GM13976 (cell line): Measurements from ENCODE around the gene RASGRF1.

Experiments
- DNase-seq: peaks from one replicate; pipeline ENCODE4 v3.0.0; 2012; ENCODE audit warnings: low spot score
- CTCF ChIP-seq: IDR thresholded peaks from 2 replicates; pipeline ENCODE4 v1.5.1; 2012; ENCODE audit warnings: borderline replicate concordance, mild to moderate bottlenecking; ENCODE audit not compliant: insufficient read depth; ENCODE audit errors: extremely low read depth, missing control alignments, control extremely low read depth
- in situ Hi-C: fragments of 300-500 bp; cut with MboI; formaldehyde crosslinking; loops from one replicate; pipeline ENCODE4 v1.12.0; 2022; ENCODE audit warnings: low sequenced_read_pairs, mixed read lengths, inconsistent platforms; ENCODE audit not compliant: unreplicated experiment

Gene RASGRF1

GRCh38 chr15:79090487-79091203, at the start of gene RASGRF1:
Gene RASGRF1 (minus strand): TSS chr15:79090780. CDS start chr15:79090498, 282 bp downstream.
- TF ChIP-seq CTCF = no peak
- in situ Hi-C loops = no loop called here
- DNase-seq = no peak

- DNase-seq = no peak
These were observed 46.0 kb upstream of the RASGRF1 start for GRCh38 chr15:79136434-79137046.

GRCh38 chr15:79133309-79133708, 42.7 kb upstream of the RASGRF1 start:
- in situ Hi-C loops = no loop called here

More at GRCh38 chr15:79136434-79137046, 46.0 kb upstream of the RASGRF1 start:
- in situ Hi-C loops = no loop called here
- TF ChIP-seq CTCF = no peak

GRCh38 chr15:79132770-79133169, 42.2 kb upstream of the RASGRF1 start:
- no peak for DNase-seq
- in situ Hi-C loops = no loop called here
- no peak for TF ChIP-seq CTCF

More at GRCh38 chr15:79133309-79133708, 42.7 kb upstream of the RASGRF1 start:
- no peak for DNase-seq
- TF ChIP-seq CTCF = no peak

GRCh38 chr15:79132361-79132760, 41.8 kb upstream of the RASGRF1 start:
- no peak for TF ChIP-seq CTCF
- in situ Hi-C loops = no loop called here
- no peak for DNase-seq

GRCh38 chr15:79130535-79131130, 40.1 kb upstream of the RASGRF1 start:
- TF ChIP-seq CTCF = no peak
- DNase-seq = no peak
- in situ Hi-C loops = no loop called here
